ENCODE data around the gene DUSP5.

DNA sequence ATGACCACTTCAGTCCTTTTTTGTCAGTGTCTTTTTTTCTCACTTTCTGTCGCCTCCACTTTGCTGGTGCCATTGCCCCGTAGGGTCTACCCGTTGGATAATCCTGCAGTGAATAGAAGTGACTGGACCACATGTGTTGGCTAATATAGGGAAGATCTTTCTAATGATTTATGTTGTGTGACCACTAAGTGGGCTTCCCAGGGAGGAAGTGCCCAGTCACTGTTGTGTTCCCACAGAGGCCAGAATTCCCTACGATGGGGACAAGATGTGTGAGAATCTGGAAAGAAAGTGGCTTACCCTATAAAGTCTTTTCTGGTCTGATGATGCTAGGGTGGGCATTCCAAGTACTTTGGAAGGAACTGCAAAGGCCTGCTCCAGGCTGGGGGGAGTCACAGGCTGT is 41.4 kb downstream of the DUSP5 start:
- TF ChIP-seq POLR2AphosphoS5 (IDR thresholded peaks at IDR 0.05; ENCODE audit: low read depth, low read length) (no peak), TAF1 (IDR thresholded peaks at IDR 0.05; ENCODE audit: borderline replicate concordance, insufficient read depth, low read length) (no peak)
